GM19328 (cell line): ENCODE measurements around the gene KCNIP1.

Experiments
- ATAC-seq: cut with Tn5 transposase; IDR thresholded peaks from one replicate; pipeline ENCODE4 v1.9.1; 2021; ENCODE audit warnings: mild to moderate bottlenecking, moderate library complexity; ENCODE audit not compliant: unreplicated experiment

KCNIP1 gene

GRCh38 chr5:170562166-170562874 is 58.5 kb downstream of the KCNIP1 start:
- ATAC-seq, result no peak

GRCh38 chr5:170562875-170563228 is 59.0 kb downstream of the KCNIP1 start:
- ATAC-seq, result no peak

GRCh38 chr5:170563824-170564567 is 60.2 kb downstream of the KCNIP1 start:
- no peak for ATAC-seq

DNA sequence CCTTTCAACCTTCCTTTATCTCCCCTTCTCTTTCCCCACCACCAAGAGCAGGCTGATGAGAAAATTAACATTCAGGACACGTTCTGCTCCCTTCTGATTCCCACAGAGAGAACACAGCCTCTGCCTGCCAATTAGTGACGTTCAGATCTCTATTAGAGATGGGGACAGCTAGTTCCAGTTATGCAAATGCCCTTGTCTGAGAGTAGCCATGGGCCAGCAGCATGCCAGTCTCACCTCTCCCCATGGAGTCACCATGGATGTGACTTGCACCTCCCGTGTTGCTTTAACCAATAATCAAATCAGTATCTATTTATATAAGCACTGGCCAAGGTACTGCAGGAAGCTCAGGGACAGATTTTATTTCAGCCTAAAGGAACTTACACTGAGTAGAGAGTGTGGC is 61.3 kb downstream of the KCNIP1 start:
- no peak for ATAC-seq

- ATAC-seq, result no peak
Observed at GRCh38 chr5:170569101-170569500, 65.3 kb downstream of the KCNIP1 start.

DNA sequence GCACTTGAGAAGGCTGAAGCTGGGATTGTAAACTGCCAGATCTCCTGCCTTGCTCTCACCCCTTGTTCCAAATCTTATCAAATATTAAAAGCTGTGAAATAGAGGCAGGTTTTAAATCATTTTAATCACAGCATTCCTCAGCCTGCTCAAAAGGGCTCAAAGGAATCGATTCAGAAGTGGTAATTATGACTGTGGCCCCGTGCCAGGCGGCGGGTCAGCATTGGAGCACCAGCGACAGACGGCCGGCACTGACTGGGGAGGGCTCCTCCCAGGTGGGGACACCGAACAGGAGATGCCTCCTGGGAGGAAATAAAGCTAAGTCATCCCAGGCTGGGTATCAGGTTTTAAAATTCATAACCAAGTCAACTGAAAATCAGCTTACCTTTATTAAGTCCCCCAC is 66.7 kb downstream of the KCNIP1 start:
- no peak for ATAC-seq

DNA sequence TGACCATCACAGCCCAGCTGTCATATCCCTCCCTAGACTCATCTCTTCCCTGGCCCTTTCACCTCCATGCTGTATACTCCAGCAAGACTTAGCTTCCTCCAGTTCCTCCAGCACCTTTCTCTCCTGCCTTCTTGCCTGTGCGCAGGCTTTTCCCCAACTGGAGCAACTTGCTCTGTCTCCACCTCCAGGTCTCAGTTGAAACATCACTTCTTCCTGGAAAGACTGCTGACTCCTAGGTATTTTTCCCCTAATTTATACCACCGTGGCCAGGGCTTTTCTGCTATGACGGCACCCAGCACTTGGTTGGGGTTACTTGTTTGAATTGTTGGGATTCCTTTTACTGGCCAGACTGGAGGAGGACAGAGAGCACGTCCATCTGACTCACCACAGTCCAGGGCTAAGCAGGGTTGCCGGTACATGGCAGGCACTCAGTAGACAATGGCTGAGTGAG is 67.5 kb downstream of the KCNIP1 start:
- ATAC-seq, result no peak

DNA sequence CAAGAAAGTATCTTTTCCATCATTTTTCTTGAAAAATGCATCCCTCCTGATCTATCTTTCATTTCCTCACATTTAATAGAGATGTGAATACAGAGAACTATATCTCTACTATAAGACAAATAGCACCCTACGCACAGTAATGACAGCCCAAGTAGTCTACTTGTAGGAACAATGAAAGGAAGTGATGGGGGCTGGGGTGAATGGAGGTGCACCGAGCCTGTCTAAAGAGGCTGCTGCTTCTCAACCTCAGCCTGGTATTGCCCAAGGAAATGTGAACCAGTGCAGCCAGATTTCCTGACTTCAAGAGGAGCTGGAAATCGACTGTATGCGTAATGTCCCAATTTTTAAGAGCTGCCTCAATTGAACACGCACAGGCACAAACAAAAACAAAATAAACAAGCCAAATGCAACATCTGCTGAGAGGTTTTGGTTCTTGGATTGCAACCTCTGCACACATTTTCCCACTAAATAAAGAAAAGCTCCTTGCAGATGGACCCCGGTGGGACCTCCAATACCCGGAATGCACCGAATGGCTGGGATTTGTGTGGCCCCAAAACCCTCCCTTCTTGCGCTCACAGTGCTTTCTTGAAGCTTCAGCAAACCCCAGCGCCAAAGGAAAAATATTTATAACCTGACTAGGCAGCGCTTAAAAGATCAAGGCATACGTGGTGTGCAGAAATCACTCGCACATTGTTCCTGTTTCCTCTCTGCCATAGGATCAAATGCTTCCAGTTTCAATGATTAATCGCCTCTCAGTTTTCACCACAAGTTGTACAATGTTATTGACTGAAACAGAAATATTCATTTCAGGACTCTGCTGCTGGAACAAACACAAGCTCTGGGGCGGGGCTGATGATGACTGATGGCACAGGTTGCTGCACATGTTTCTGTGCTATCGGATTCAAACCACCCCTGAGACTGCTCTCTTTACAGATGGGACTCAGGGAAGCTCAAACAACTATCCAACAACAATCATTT is 68.3 kb downstream of the KCNIP1 start:
- ATAC-seq, result no peak

DNA sequence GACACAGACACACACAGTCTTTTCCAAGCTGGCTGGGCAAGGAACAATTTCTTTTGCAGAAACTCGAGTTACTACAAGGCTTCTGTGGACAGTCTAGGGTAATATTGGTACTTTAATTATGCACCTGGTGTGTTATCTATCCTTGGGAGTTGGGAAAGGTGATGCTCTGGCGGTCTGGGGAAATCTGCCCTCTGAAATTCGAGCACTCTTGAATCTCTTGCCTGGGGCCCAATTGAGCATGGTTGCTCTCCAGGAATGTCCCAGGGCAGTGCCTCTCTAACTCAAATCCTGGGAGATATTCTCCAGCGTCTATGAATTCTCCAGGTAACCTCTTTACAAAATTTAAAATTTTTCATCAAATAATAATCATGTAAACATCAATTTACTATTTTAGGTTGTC is 69.3 kb downstream of the KCNIP1 start:
- ATAC-seq, result no peak

DNA sequence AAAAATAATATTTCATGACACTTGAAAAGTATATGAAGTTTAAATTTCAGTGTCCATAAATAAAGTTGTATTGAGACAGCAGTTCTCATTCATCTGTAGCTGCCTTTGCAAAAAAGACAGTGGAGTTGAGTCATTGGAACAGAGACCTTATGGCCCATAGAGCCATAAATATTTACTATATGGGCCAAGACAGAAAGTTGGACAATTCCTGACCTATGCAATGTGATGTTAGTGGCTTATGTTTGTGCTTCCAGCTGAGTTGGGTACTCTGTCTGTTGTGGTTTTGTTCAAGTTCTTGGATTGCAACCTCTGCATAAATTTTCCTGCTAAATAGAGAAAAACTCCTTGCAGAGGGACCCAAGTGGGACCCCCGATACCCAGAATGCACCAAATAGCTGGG is 69.8 kb downstream of the KCNIP1 start:
- ATAC-seq, result no peak

DNA sequence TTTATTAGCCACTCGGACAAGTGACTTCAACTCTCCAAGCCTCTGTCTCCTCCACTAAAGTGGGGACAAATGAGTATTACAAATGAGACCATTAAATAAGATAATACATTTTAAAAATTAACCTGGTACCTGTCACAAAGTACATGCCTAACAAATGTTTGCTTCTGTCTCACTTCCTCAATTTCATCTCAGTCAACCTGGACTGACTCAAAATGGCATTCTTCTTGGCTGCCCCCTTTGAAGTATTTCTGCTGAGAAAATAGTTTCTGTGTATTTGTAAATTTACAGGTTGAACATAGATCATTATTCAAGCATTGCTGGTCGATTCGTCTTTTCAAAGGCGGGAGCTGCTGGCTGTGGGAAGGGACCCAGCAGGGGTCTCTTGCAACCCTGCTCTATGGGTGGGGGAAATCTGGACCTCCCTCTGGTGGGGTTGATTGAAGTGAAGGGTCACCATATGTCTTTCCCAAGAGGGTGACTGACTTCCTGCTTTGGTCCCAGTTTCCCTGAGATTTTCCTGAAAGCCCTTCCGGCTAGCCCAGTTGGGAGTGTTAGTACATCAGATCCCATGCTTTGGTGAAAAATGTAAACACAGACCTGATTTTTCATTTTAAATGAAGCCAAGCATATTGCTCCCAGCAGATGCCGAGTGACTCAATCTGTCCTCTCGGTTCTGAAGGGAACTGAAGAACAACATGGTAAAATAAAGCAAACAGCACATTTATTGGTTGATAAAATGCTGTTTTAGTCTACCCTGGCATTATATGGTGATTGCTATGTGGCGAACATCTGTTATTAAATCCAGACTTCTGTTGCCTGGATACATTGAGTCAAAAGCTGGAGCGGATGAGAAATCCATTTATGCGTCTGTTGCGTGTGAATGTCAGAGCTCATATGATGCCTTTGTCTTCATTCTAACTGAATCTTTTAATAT is 73.0 kb downstream of the KCNIP1 start:
- no peak for ATAC-seq

GRCh38 chr5:170579601-170580000 is 75.8 kb downstream of the KCNIP1 start:
- no peak for ATAC-seq

DNA sequence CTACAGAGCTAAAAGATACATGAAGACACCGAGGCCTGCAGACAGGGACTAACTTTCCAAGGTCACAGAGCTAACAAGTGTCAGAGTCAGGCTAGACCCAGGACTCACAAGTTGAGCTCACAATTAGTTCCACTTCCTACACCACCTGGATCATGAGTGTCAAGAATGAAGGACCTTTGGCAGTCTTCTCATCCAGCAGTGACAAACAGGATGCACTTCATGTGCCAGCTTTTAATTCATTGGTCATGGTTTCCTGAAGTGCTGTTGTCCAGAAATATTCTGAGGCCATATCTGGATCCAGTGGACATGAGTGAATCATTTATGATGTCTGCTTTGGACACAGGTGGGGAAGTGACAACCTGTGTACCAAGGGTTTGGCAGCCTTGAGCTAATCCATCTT is 77.4 kb downstream of the KCNIP1 start:
- no peak for ATAC-seq

DNA sequence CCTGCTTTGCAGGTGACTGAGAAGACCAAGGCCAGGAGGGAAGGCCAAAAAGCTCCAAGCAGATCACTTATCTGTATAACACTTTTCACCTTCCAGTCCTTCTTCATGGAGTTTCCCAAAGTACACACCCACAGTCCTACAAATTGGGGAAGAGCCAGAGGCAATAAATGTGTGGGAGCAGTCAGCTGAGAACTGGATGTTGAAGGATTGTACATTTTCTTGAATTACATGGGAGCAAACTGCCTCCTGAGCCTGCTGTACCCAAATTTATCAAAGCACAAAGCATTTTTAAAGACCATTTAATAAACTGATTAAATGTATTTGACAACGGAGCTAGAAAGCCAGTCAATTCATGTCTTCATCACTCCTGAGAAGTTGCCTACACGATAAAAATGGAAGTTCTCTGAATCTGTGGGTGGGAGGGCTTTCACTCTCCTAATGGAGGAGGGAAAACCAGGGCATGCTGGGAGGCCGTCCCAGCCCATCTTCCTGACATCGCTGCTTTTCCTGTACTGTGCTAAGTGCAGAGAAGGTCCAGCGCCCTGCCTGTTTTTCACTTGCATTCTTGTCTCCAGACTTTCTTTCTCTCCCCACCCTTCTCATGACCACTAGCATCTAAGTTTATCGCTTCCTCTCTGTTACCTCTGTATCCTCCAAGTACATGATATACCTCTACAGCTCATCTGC is 79.0 kb downstream of the KCNIP1 start:
- ATAC-seq, result no peak

GRCh38 chr5:170584003-170584402 is 80.2 kb downstream of the KCNIP1 start:
- ATAC-seq, result no peak

DNA sequence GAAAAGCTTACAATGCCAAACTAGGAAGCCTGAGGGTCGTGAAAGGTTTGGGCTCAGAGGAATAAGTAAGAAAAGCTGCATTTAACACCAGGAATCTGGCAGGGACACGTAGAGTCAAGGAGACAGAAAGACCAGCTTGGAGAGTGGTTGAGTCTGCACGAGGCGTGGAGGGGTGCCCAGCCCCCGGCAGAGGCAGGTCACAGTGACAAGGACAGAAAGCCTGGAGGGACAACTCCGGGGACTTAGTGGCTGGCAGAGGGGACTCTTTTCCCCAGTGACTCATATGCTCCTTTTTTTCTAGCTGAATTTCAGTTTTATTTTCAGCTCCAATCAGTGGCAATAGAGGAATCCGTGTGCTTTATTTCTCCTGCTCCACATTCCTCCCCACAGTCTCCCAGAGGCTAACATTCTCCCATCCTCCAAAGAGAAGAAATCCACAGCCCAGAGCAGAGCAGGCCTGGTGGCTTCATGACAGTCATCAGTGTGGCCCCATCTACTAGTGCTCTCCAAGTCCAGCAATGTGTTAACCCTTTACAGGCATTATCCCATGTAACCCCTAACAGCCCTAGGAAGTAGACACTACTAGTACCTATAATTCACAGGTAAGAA is 80.7 kb downstream of the KCNIP1 start:
- no peak for ATAC-seq

- no peak for ATAC-seq
Observed at GRCh38 chr5:170585273-170585948, 81.6 kb downstream of the KCNIP1 start.

DNA sequence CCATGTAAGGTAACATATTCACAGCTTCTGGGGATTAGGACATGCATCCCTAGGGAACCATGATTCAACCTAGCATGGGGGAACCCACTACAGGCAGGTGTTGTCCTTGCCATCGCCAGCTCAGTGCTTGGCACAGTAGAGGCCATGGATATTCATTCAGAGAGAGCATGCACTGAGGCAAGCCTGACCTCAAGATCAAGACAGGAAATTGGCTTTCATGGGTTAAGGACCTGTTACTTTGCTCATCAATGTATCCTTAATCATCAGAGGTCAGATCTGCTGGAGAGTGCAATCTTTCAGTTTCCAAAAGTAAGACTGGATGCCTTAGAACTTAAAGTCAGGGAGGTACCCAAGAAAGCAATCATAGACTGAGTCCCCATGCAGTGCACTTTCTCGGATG is 84.0 kb downstream of the KCNIP1 start:
- ATAC-seq, result no peak

GRCh38 chr5:170589643-170590042 is 85.8 kb downstream of the KCNIP1 start:
- ATAC-seq, result no peak
